ENCODE data around the gene IMPDH1.
A peak's percentile ranks its signal among the peaks of the same experiment; 100 is the strongest.

The IMPDH1 gene

GRCh38 chr7:128385988-128386925 lies 23.5 kb downstream of the IMPDH1 start:
- no peak for DNase-seq

GRCh38 chr7:128384726-128385125 lies 25.1 kb downstream of the IMPDH1 start:
- no peak for DNase-seq

GRCh38 chr7:128383776-128384175 lies 26.0 kb downstream of the IMPDH1 start:
- no peak for DNase-seq

GRCh38 chr7:128381161-128381821 lies 28.5 kb downstream of the IMPDH1 start:
- DNase-seq, result peak; percentile 88

GRCh38 chr7:128380483-128381106 lies 29.2 kb downstream of the IMPDH1 start:
- no peak for DNase-seq

GRCh38 chr7:128379900-128380479 lies 29.8 kb downstream of the IMPDH1 start:
- no peak for DNase-seq

GRCh38 chr7:128378637-128379036 lies 31.1 kb downstream of the IMPDH1 start:
- no peak for DNase-seq

GRCh38 chr7:128376077-128376476 lies 33.7 kb downstream of the IMPDH1 start:
- DNase-seq, result no peak

- DNase-seq, result no peak
Observed at GRCh38 chr7:128374041-128374440, 35.7 kb downstream of the IMPDH1 start.

GRCh38 chr7:128373606-128374005 lies 36.2 kb downstream of the IMPDH1 start:
- DNase-seq, result no peak

- DNase-seq, result no peak
Observed at GRCh38 chr7:128370491-128370890, 39.3 kb downstream of the IMPDH1 start.

- no peak for DNase-seq
Observed at GRCh38 chr7:128366986-128367385, 42.8 kb downstream of the IMPDH1 start.

- DNase-seq, result no peak
Observed at GRCh38 chr7:128366300-128366699, 43.5 kb downstream of the IMPDH1 start.

GRCh38 chr7:128365432-128365831 lies 44.4 kb downstream of the IMPDH1 start:
- no peak for DNase-seq

GRCh38 chr7:128364166-128364870 lies 45.5 kb downstream of the IMPDH1 start:
- DNase-seq, result no peak

- no peak for DNase-seq
Observed at GRCh38 chr7:128363261-128363721, 46.5 kb downstream of the IMPDH1 start.

- DNase-seq, result no peak
Observed at GRCh38 chr7:128362670-128363069, 47.1 kb downstream of the IMPDH1 start.

GRCh38 chr7:128361411-128362379 lies 48.1 kb downstream of the IMPDH1 start, which contains the start of gene PRRT4:
Gene PRRT4, minus strand, starts transcription at chr7:128361690.
- peak; percentile 63 for DNase-seq

GRCh38 chr7:128360359-128360678 lies 49.5 kb downstream of the IMPDH1 start:
- DNase-seq, result no peak

GRCh38 chr7:128359939-128360338 lies 49.8 kb downstream of the IMPDH1 start:
- DNase-seq, result no peak

- no peak for DNase-seq
Observed at GRCh38 chr7:128359336-128359735, 50.4 kb downstream of the IMPDH1 start.
